HEK293T (cell line): ENCODE measurements around the gene ARID4B.
A peak's percentile ranks its signal among the peaks of the same experiment; 100 is the strongest.

Source experiments
- ARNT ChIP-seq: fragments of 450-650 bp; IDR thresholded peaks from 2 replicates; pipeline ENCODE4 v1.6.1; 2017; ENCODE audit warnings: mild to moderate bottlenecking
- BHLHE40 ChIP-seq: fragments of 450-650 bp; IDR thresholded peaks from 2 replicates; pipeline ENCODE4 v1.6.1; 2016; ENCODE audit warnings: mild to moderate bottlenecking, moderate library complexity, borderline replicate concordance
- CTBP1 ChIP-seq: fragments of 450-650 bp; IDR thresholded peaks from 2 replicates; pipeline ENCODE4 v1.6.1; 2016; ENCODE audit warnings: borderline replicate concordance
- ELF4 ChIP-seq: fragments of 450-650 bp; IDR thresholded peaks from 2 replicates; pipeline ENCODE4 v1.6.1; 2017; ENCODE audit warnings: antibody characterized with exemption
- FOXA1 ChIP-seq: fragments of 450-650 bp; IDR thresholded peaks from 2 replicates; pipeline ENCODE4 v1.6.1; 2016; ENCODE audit warnings: mild to moderate bottlenecking
- FOXM1 ChIP-seq: fragments of 450-650 bp; IDR thresholded peaks from 2 replicates; pipeline ENCODE4 v1.6.1; 2017; ENCODE audit warnings: mild to moderate bottlenecking, borderline replicate concordance
- HDGF ChIP-seq: fragments of 450-650 bp; IDR thresholded peaks from 2 replicates; pipeline ENCODE4 v1.6.1; 2017; ENCODE audit warnings: antibody characterized with exemption, borderline replicate concordance
- LEF1 ChIP-seq: fragments of 450-650 bp; IDR thresholded peaks from 2 replicates; pipeline ENCODE4 v1.6.1; 2017; ENCODE audit warnings: mild to moderate bottlenecking, borderline replicate concordance
- NFRKB ChIP-seq: fragments of 450-650 bp; IDR thresholded peaks from 2 replicates; pipeline ENCODE4 v1.6.1; 2016; ENCODE audit warnings: mild to moderate bottlenecking, moderate library complexity
- SP1 ChIP-seq: fragments of 450-650 bp; IDR thresholded peaks from 2 replicates; pipeline ENCODE4 v1.6.1; 2017
- SUZ12 ChIP-seq: fragments of 450-650 bp; IDR thresholded peaks from 2 replicates; pipeline ENCODE4 v1.6.1; 2016; ENCODE audit warnings: mild to moderate bottlenecking
- TARDBP ChIP-seq: fragments of 450-650 bp; IDR thresholded peaks from 2 replicates; pipeline ENCODE4 v1.6.1; 2016
- ZNF384 ChIP-seq: fragments of 450-650 bp; IDR thresholded peaks from 2 replicates; pipeline ENCODE4 v1.6.1; 2016
- TF ChIP-seq, protein P1 (sequence below): fragments of 450-650 bp; IDR thresholded peaks from 2 replicates; pipeline ENCODE4 v1.6.1; 2016

DNA sequence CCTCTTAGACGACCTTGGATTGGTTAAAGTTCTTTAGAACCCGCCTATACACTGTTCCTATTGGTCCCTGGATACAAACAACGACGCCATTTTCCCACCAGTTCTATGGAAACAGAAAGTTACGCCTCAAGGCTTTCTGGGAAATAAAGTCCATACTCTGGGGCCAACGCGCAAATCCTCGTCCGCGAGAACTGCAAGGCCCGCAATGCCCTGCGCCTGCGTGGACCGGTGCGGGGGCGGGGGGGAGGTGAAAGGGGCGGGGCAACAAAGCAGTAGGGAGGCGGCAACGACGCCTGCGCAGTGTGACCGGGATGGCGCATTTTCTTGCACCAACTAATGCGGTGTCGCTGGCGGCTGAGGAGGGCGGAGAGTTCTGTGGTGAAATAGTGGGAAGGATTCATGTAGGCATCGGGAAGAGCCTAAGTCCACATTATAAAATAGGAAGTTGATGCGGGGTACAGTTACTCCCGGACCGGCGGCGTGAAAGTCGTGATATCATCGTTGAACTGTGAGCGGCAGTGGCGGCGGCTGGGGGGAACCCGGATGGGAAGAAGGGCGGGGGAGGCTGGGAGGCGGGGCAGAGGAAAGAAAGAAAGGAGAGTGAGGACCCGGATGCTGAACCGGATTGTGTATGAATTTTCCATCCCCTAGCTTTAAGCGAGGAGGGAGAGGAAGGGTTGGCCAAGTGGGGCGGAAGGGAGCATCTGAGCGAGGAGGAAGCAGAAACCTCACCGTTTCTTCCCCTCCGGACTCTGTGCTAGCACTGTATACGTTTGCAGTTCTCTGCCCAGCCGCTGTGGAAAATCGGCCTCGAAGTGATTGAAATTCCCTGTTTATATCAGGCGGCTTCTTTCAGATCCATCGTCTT, 526 bp upstream of the ARID4B start, which contains the start of gene GGPS1:
- TF ChIP-seq NFRKB (no peak), SP1 (no peak), SUZ12 (no peak), LEF1 (no peak), FOXA1 (no peak), BHLHE40 (no peak), ELF4 (peak; percentile 60), TARDBP (no peak), HDGF (no peak), FOXM1 (no peak; the same call in 1 of the 2 replicates), ARNT (no peak), CTBP1 (no peak), ZNF384 (no peak)
- TF ChIP-seq, protein P1, sequence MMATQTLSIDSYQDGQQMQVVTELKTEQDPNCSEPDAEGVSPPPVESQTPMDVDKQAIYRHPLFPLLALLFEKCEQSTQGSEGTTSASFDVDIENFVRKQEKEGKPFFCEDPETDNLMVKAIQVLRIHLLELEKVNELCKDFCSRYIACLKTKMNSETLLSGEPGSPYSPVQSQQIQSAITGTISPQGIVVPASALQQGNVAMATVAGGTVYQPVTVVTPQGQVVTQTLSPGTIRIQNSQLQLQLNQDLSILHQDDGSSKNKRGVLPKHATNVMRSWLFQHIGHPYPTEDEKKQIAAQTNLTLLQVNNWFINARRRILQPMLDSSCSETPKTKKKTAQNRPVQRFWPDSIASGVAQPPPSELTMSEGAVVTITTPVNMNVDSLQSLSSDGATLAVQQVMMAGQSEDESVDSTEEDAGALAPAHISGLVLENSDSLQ: peak; percentile 88
